HL-60 (cell line): Measurements from ENCODE around the gene C20orf204.

Source experiments
- DNase-seq, 2 experiments: peaks; one replicate each; pipeline ENCODE4 v3.0.0-alpha.2; 2010 to 2020; ENCODE audit warnings: low read depth in 1 of 2, low spot score in 1 of 2
- H3K27ac ChIP-seq: fragments of 250-450 bp; sonication (Bioruptor Pico); replicated peaks from 2 replicates; pipeline ENCODE4 v1.5.1; 2020; ENCODE audit warnings: mild to moderate bottlenecking, moderate library complexity
- H3K27me3 ChIP-seq: fragments of 250-450 bp; sonication (Bioruptor Pico); 2 replicates; pipeline ENCODE4 v1.5.1; 2021; ENCODE audit warnings: mild to moderate bottlenecking, moderate library complexity; ENCODE audit not compliant: insufficient read depth, poor library complexity, severe bottlenecking
- H3K4me3 ChIP-seq: replicated peaks from 2 replicates; pipeline ENCODE4 v1.5.1; 2011; ENCODE audit warnings: mild to moderate bottlenecking, control low read depth, low read length; ENCODE audit not compliant: insufficient read depth
- CTCF ChIP-seq: IDR thresholded peaks from one replicate; pipeline ENCODE4 v1.5.1; 2011; ENCODE audit warnings: low read length, control low read depth, inconsistent platforms; ENCODE audit not compliant: insufficient read depth
- GABPA ChIP-seq: IDR thresholded peaks from 2 replicates; pipeline ENCODE4 v1.6.1; 2012; ENCODE audit warnings: low read depth
- POLR2AphosphoS5 ChIP-seq: IDR thresholded peaks from 2 replicates; pipeline ENCODE4 v1.6.1; 2012; ENCODE audit warnings: low read depth
- REST ChIP-seq: IDR thresholded peaks from 2 replicates; pipeline ENCODE4 v1.6.1; 2012; ENCODE audit warnings: low read depth; ENCODE audit not compliant: insufficient replicate concordance
- SPI1 ChIP-seq: IDR thresholded peaks from 2 replicates; pipeline ENCODE4 v1.6.1; 2012; ENCODE audit warnings: low read depth, mild to moderate bottlenecking, borderline replicate concordance

Gene C20orf204

GRCh38 chr20:64065062-64065973 is 29.3 kb downstream of the C20orf204 start:
- Histone ChIP-seq H3K27ac (no peak overlapping the region), H3K4me3 (no peak overlapping the region), H3K27me3 (no peaks in the 10 kb centered on the region)
- TF ChIP-seq POLR2AphosphoS5 (no peak), REST (no peak), CTCF (no peak), SPI1 (no peak), GABPA (no peak)
- no peak for DNase-seq

- Histone ChIP-seq H3K27me3 (no peaks in the 10 kb centered on the region), H3K27ac (no peak overlapping the region), H3K4me3 (no peak overlapping the region)
- no peak for DNase-seq
- TF ChIP-seq REST, result no peak
- no peak for TF ChIP-seq CTCF
- no peak for TF ChIP-seq SPI1
- TF ChIP-seq GABPA, result no peak
- TF ChIP-seq POLR2AphosphoS5, result no peak
Measured at GRCh38 chr20:64065974-64066343, 30.0 kb downstream of the C20orf204 start.

GRCh38 chr20:64067005-64067632 is 31.1 kb downstream of the C20orf204 start:
- Histone ChIP-seq H3K27ac (no peak overlapping the region), H3K4me3 (no peak overlapping the region)
- TF ChIP-seq REST, result no peak
- no peak for TF ChIP-seq SPI1
- no peak for TF ChIP-seq GABPA
- no peak for TF ChIP-seq POLR2AphosphoS5
- TF ChIP-seq CTCF, result no peak

More at GRCh38 chr20:64067005-64067632, 31.1 kb downstream of the C20orf204 start:
- DNase-seq, result no peak
- no peaks in the 10 kb centered on the region for H3K27me3 ChIP-seq
